NCI-H1048 (cell line): ENCODE data around the gene OR2T2.
"Not testable (repeated sequence)": the region's sequence is repeated elsewhere in the genome, so short reads cannot be mapped to it uniquely, and the experiment has no call there.

ENCODE experiments used
- DNase-seq: peaks from one replicate; lab custom pipeline; 2025; lab: John Stamatoyannopoulos, UW

OR2T2 gene

GRCh38 chr1:248450466-248451145 lies 5.2 kb downstream of the OR2T2 start:
- DNase-seq: not testable (repeated sequence)

- not testable (repeated sequence) for DNase-seq
Measured at GRCh38 chr1:248453619-248454018, 8.2 kb downstream of the OR2T2 start.

DNA sequence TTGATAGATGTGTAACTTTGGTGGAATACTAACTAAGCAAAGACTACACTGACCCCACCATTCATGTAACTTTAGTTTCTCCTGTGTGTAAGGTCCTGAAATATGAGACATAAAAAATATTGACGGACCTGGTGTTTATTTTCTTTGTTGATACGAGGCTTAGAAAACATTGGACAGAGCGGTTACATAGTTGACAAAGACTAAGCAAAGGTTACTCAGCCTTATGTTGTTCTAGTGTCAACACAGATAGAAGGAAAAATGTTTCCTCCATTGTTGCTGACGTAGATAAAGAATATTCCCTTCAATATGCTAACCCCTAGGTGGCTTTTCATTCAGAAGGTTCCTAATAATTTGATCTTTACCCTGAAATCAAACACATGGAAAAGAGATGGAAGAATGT lies 9.6 kb downstream of the OR2T2 start:
- not testable (repeated sequence) for DNase-seq

DNA sequence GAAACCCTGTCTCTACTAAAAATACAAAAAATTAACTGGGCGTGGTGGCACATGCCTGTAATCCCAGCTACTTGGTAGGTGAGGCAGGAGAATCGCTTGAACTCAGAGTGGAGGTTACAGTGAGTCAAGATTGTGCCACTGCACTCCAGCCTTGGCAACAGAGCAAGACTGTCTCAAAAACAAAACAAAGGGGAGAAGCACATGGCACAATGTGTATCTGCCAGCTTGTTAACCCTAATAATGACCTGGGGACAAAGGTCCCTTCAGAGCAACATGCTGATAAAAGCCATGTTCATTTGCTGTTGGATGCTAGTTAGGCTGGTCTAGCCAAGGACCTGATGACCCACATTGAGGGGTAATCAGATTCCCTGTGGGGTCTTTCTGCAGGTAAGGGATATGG lies 11.2 kb downstream of the OR2T2 start:
- not testable (repeated sequence) for DNase-seq

GRCh38 chr1:248459117-248459516 lies 13.7 kb downstream of the OR2T2 start:
- not testable (repeated sequence) for DNase-seq

- no peak for DNase-seq
Measured at GRCh38 chr1:248471154-248471553, 25.7 kb downstream of the OR2T2 start.

DNA sequence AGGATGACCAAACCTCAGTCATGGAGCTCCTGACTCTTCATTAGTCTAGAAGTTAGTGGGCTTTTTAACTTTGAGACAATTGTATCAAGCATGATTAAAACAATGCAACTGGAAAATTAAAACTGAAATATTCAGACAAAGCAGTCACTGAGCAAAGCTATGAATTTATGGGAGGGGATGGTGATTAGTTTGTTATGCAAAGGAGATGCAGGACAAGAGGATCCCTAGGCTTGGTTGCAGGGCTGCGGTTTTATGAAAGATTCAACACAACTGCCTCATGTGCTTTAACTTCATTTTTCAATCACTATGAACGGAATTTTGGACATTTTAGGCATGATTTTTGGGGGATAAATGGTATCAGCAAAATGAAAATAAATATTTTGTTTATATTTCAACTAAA lies 26.7 kb downstream of the OR2T2 start:
- DNase-seq: not testable (repeated sequence)

DNA sequence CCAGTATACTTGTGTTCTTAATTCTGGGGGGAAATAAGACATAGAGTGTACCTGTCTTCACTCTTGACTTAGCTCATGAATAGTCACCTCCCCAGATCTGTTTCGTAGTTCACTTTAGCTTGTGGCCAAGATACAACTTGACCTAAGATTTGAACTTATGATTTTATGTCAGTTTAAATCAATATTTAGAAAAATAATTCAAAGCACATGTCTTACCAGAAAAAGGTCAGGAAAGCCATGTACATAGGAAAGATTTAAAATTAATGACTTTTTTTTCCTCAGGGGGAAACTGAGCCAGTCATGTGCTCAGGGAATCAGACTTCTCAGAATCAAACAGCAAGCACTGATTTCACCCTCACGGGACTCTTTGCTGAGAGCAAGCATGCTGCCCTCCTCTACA lies 27.6 kb downstream of the OR2T2 start, which contains the start of gene OR2T3:
TSS of gene OR2T3 (plus strand) at position 301 of the 400 bp plus-strand sequence. CDS start at position 301, 0 bp downstream.
- not testable (repeated sequence) for DNase-seq

DNA sequence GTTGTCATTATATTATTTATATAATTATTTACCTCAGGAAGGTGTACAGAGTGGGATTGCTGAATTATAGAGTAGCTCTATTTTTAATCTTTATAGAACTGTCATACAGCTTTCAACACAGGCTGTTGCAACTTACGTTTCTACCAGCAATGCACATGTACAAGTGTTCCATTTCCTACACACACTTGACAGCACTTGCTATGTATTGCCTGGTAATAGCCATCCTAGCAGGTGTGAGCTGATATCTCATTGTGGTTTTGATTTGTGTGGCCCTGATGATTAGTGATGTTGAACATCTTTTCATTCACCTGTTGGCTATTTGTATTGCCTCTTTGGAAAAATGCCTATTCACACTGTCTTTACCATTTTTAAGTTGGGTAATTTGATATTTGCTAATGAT lies 30.2 kb downstream of the OR2T2 start:
- not testable (repeated sequence) for DNase-seq

DNA sequence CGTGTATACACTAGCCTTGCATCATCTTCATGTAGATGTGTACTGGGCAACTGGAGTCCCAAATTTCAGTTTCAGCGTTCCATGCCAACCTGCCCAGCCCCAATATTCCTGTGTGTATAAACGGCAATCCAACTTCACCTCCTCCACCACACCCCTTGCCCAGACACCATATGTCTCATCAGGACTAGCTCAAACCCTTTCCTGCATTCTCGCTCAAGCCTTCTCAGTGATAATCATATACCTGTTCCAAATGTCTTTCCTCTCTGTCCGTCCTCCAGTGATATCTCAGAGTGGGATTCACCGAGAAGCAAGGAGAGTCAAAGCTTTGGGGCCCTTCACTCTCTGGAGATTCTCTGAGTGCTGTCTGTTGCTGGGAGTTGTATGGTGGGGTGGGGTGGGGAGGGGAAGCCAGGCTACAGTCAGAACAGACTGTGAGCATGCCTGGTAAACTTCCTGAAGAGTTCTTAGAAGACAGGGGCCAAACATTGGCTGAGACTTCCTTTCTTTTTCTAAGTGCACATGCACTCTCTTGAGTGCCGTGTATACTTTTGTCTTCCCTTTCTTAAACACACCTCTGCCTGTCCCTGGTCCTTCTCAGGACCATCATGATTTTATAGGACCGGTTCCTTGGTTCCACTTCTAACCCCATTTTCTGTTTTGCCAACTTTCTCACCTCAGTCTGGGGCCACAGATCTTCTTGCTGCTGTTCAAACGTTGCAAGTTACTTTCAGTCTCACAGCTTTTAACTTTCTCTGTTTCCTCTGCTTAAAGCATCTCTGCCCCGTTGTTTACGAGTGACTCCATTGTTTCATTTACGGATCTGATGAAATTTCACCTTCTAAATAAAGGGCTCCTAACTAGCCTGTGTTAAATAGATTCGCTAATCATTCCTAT lies 36.5 kb downstream of the OR2T2 start:
- not testable (repeated sequence) for DNase-seq

- DNase-seq: not testable (repeated sequence)
Measured at GRCh38 chr1:248488289-248488688, 42.9 kb downstream of the OR2T2 start, which contains the start of gene OR2T5. OR2T5 (plus strand) TSS chr1:248488589; CDS start chr1:248488589, 0 bp downstream.

DNA sequence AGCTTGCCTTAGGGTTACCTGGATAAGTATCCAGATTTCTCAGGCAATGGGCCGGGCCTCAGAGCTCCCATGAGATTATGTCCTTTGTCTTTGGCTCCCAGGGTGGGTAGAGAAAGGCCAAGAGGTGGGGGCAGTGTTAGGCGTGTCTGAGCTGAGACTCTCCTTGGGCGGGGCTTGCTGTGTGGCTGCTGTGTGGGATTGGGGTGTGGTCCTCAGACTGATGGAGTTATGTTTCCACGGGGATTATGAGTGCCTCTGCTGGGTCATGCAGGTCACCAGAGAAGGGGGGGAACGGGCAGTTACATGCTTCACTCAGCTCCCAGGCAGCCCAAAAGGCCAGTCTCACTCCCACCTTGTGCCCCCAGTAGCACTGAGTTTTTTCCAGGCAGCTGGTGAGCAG lies 51.2 kb downstream of the OR2T2 start:
- DNase-seq: not testable (repeated sequence)

DNA sequence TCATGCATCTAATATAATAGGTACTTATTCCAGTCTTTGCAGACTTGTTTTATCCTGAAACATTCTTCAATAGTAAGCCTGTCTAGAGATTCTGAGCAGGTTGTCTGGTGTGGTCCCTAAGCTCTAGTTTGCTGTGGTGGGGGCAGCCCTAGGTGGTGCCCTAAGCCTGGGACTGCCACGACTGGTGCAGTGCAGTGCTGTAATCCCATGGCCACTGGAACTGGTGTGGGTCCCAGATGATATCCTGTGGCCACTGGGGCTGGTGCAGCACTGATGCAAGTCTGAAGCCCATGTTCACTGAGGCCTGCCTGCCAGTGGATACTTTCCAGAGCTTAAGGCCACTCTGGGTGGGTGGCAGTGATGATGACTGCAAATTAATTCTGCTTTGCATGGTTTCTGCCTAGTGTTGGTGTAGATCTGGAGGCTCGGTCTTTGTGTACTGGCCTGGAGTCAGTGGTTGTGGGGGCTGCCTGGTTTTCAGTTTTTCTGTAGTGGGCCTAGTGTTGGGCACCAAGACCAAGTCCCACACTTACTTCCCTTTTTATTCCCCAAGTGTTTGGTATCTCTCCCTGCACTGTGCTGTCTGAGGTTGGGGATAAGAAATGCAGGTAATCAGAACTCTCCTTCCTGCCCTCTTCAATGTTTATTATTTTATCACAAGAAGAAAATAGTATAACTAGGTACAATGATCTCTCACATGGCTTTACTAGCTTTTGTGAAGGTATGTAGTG lies 55.0 kb downstream of the OR2T2 start:
- not testable (repeated sequence) for DNase-seq
